ENCODE results near the gene STX7.

GRCh38 chr6:132400555-132400882 lies 112.4 kb downstream of the STX7 start:
- no peak for TF ChIP-seq POLR2A (IDR thresholded peaks at IDR 0.05)
- TF ChIP-seq CTCF (IDR thresholded peaks at IDR 0.05) = no peak
